Liver (tissue), 9 donors: ENCODE results near the gene MARK3. TPM values are rescaled to one million over a fixed set of nuclear protein-coding genes. Genes with fewer than 3 reads are reported as not detected.
A peak's percentile ranks its signal among the peaks of the same experiment; 100 is the strongest.

Experiments used
- DNase-seq: peaks from one replicate; pipeline ENCODE4 v3.0.0-alpha.2; 2017; ENCODE audit warnings: low spot score
- H3K27ac ChIP-seq, 2 donors: one replicate each; pipeline ENCODE4 v1.7.0; 2013; ENCODE audit warnings: inconsistent platforms in 2 of 2, low read length in 2 of 2, control low read depth in 1 of 2, low read depth in 1 of 2, mild to moderate bottlenecking in 1 of 2
- H3K27me3 ChIP-seq, 4 donors: one replicate each; pipeline versions ENCODE4 v1.6.1 to v1.7.0; 2013; ENCODE audit warnings: low read length in 3 of 4, inconsistent platforms in 1 of 4, mild to moderate bottlenecking in 1 of 4, moderate library complexity in 1 of 4; ENCODE audit not compliant: control insufficient read depth in 4 of 4, insufficient read depth in 4 of 4
- H3K36me3 ChIP-seq, 4 donors: one replicate each; pipeline versions ENCODE4 v1.6.1 to v1.7.0; 2013; ENCODE audit warnings: low read length in 3 of 4, mild to moderate bottlenecking in 3 of 4, low read depth in 1 of 4, moderate library complexity in 1 of 4; ENCODE audit not compliant: control insufficient read depth in 4 of 4, insufficient read depth in 3 of 4
- H3K4me1 ChIP-seq, 4 donors: one replicate each; pipeline versions ENCODE4 v1.6.1 to v1.7.0; 2013; ENCODE audit warnings: low read length in 3 of 4, mild to moderate bottlenecking in 3 of 4, moderate library complexity in 1 of 4; ENCODE audit not compliant: control insufficient read depth in 4 of 4, insufficient read depth in 4 of 4
- H3K4me3 ChIP-seq, 3 donors: one replicate each; pipeline versions ENCODE4 v1.6.1 to v1.7.0; 2013; ENCODE audit warnings: low read length in 3 of 3, control low read depth in 1 of 3, low read depth in 1 of 3, mild to moderate bottlenecking in 1 of 3
- H3K9ac ChIP-seq, 2 donors: one replicate each; pipeline ENCODE4 v1.7.0; 2013; ENCODE audit warnings: low read length in 2 of 2, mild to moderate bottlenecking in 2 of 2, moderate library complexity in 2 of 2, control low read depth in 1 of 2, low read depth in 1 of 2
- H3K9me3 ChIP-seq, 4 donors: one replicate each; pipeline versions ENCODE4 v1.6.1 to v1.7.0; 2013; ENCODE audit warnings: low read length in 3 of 4; ENCODE audit not compliant: control insufficient read depth in 4 of 4
- CTCF ChIP-seq: fragments of 150-350 bp; IDR thresholded peaks from 2 replicates; pipeline ENCODE4 v1.5.1; 2017; ENCODE audit warnings: improper control_type of control experiment, low read depth, low read length; ENCODE audit not compliant: missing input control
- EGR1 ChIP-seq, 2 donors: IDR thresholded peaks; 2 replicates each; pipeline ENCODE4 v1.6.1; 2016 to 2018; ENCODE audit warnings: antibody characterized with exemption in 2 of 2, low read depth in 2 of 2
- FOXA1 ChIP-seq: IDR thresholded peaks from 2 replicates; pipeline ENCODE4 v1.6.1; 2016; ENCODE audit warnings: antibody characterized with exemption
- FOXA2 ChIP-seq: IDR thresholded peaks from 2 replicates; pipeline ENCODE4 v1.6.1; 2016; ENCODE audit warnings: antibody characterized with exemption
- GABPA ChIP-seq, 2 donors: IDR thresholded peaks in 1 of 2; conservative IDR thresholded peaks in 1 of 2; 2 replicates each; pipeline ENCODE4 v1.6.1; 2016; ENCODE audit warnings: antibody characterized with exemption in 2 of 2, mild to moderate bottlenecking in 1 of 2, moderate library complexity in 1 of 2
- HNF4A ChIP-seq, 2 donors: conservative IDR thresholded peaks; 2 replicates each; pipeline ENCODE4 v1.6.1; 2016; ENCODE audit warnings: antibody characterized with exemption in 2 of 2, mild to moderate bottlenecking in 2 of 2
- HNF4G ChIP-seq: IDR thresholded peaks from 2 replicates; pipeline ENCODE4 v1.6.1; 2016; ENCODE audit warnings: antibody characterized with exemption
- JUND ChIP-seq, 2 donors: IDR thresholded peaks; 2 replicates each; pipeline ENCODE4 v1.6.1; 2016; ENCODE audit warnings: antibody characterized with exemption in 2 of 2
- MAX ChIP-seq: IDR thresholded peaks from 2 replicates; pipeline ENCODE4 v1.6.1; 2016; ENCODE audit warnings: antibody characterized with exemption
- NR2F2 ChIP-seq: IDR thresholded peaks from 2 replicates; pipeline ENCODE4 v1.6.1; 2016; ENCODE audit warnings: antibody characterized with exemption
- RAD21 ChIP-seq, 2 donors: IDR thresholded peaks; 2 replicates each; pipeline ENCODE4 v1.6.1; 2016; ENCODE audit warnings: antibody characterized with exemption in 2 of 2, mild to moderate bottlenecking in 2 of 2
- REST ChIP-seq: IDR thresholded peaks from 2 replicates; pipeline ENCODE4 v1.6.1; 2016; ENCODE audit warnings: antibody characterized with exemption, mild to moderate bottlenecking
- RXRA ChIP-seq, 2 donors: IDR thresholded peaks; 2 replicates each; pipeline ENCODE4 v1.6.1; 2017 to 2018; ENCODE audit warnings: antibody characterized with exemption in 2 of 2, mild to moderate bottlenecking in 1 of 2
- SP1 ChIP-seq: IDR thresholded peaks from 2 replicates; pipeline ENCODE4 v1.6.1; 2018; ENCODE audit warnings: antibody characterized with exemption, mild to moderate bottlenecking
- TAF1 ChIP-seq: conservative IDR thresholded peaks from 2 replicates; pipeline ENCODE4 v1.6.1; 2016; ENCODE audit warnings: antibody characterized with exemption, mild to moderate bottlenecking
- YY1 ChIP-seq: IDR thresholded peaks from 2 replicates; pipeline ENCODE4 v1.6.1; 2016; ENCODE audit warnings: antibody characterized with exemption, mild to moderate bottlenecking
- ZBTB33 ChIP-seq: IDR thresholded peaks from 2 replicates; pipeline ENCODE4 v1.6.1; 2016; ENCODE audit warnings: antibody characterized with exemption
- WGBS: extraction: QIAGEN DNeasy Blood & Tissue Kit; methylation state at CpG from one replicate; pipeline ENCODE4 v1.1.7; 2013; 5-methylcytosine and 5-hydroxymethylcytosine counted together
- polyA plus RNA-seq, 2 donors: library from polyadenylated mRNA; stranded (reverse) in 1 of 2; unstranded in 1 of 2; fragments of 200-250 nt in 1 of 2; fragments of >200 nt in 1 of 2; fragmentation: Nextera tagmentation in 1 of 2; extraction: Ambion mirVana in 1 of 2; gene quantifications; one replicate each; pipeline versions ENCODE4 v1.2.1 to v1.2.3, GENCODE V29; 2013 to 2015
- total RNA-seq, 2 donors: library from RNA; depleted of rRNA; stranded (reverse); fragments of >200 nt; gene quantifications; one replicate each; pipeline ENCODE4 v1.2.3, GENCODE V29; 2014
- donor health status: healthy.
- donor health status: healthy.
- donor health status: healthy.
- donor health status: healthy.
- donor health status: healthy.

Gene MARK3
- total and polyA plus RNA-seq, 4 donors: 14.1 to 86.0 (median 33.0) TPM

- H3K36me3 ChIP-seq: peaks cover 0 to 14% (median 3%) of the 10 kb centered on the region in 4 donors
- H3K4me1 ChIP-seq: peaks cover 15 to 63% (median 38%) of the 10 kb centered on the region in 4 donors
- TF ChIP-seq EGR1 (IDR thresholded peaks at IDR 0.05; ENCODE audit: low read depth in 2 of 2) (no peak), YY1 (no peak), FOXA1 (no peak), SP1 (no peak), FOXA2 (no peak), CTCF (no peak), RAD21 (IDR thresholded peaks at IDR 0.05) (no peak), HNF4A (conservative IDR thresholded peaks at IDR 0.05) (no peak), TAF1 (no peak), GABPA (IDR thresholded peaks at IDR 0.05 in 1 of 2, conservative IDR thresholded peaks at IDR 0.05 in 1 of 2) (no peak), HNF4G (no peak), ZBTB33 (no peak), RXRA (IDR thresholded peaks at IDR 0.05) (no peak), MAX (no peak), REST (no peak), NR2F2 (no peak), JUND (IDR thresholded peaks at IDR 0.05) (no peak)
- DNase-seq: no peak
- H3K27ac ChIP-seq: peak overlapping the region in 1 of 2 donors; percentile 42
- no peaks in the 10 kb centered on the region for H3K27me3 ChIP-seq
- peak overlapping the region; percentile 77 to 97 (median 89) for H3K4me3 ChIP-seq
- 52% methylated on average over 42 of the region's 42 CpGs for WGBS
- peak overlapping the region; percentile 0 to 81 for H3K9ac ChIP-seq
- H3K9me3 ChIP-seq: no peaks in the 10 kb centered on the region
Observed at GRCh38 chr14:103529383-103530365, 144.5 kb downstream of the MARK3 start.
